Erythroblast (primary cell): Measurements from ENCODE around the gene OMP.

Experiments
- GATA1 ChIP-seq: IDR thresholded peaks from 2 replicates; pipeline ENCODE4 v1.6.1; 2011; ENCODE audit warnings: low read depth, mild to moderate bottlenecking, control low read depth, low read length, moderate library complexity
- POLR2A ChIP-seq: IDR thresholded peaks from 2 replicates; pipeline ENCODE4 v1.6.1; 2011; ENCODE audit warnings: mild to moderate bottlenecking, low read length

- TF ChIP-seq POLR2A = no peak
- TF ChIP-seq GATA1 = no peak
These were observed 12.6 kb downstream of the OMP start for GRCh38 chr11:77115181-77115611.
